CD4-positive, alpha-beta T cell treated with Interleukin-15 for 4 hours (primary cell): ENCODE results near the gene KCNE5.
"Not testable (repeated sequence)": the region's sequence is repeated elsewhere in the genome, so short reads cannot be mapped to it uniquely, and the experiment has no call there.

Experiments used
- DNase-seq: peaks from one replicate; pipeline ENCODE4 v3.0.0-alpha.2; 2020; ENCODE audit warnings: low spot score

Gene KCNE5

DNA sequence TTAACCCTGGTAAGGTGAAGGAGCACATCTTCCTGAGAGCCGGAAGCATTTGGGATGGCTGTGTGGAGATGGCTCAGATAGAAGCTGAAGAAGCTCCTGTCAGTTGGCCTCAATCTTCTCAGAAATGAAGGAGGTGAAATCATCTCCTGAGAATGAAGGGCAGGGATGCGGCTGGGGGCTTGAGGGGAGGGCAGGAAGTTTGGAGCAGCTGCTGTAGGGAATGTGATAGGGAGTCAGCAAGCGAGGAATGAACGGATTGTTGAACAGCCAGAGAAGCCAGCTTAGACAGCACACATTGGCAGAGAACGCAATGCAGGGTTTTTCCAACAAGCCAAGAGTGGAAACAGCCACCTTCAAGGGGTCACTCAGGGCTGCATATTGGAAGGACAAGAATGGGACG lies 10.0 kb downstream of the KCNE5 start:
- no peak for DNase-seq

DNA sequence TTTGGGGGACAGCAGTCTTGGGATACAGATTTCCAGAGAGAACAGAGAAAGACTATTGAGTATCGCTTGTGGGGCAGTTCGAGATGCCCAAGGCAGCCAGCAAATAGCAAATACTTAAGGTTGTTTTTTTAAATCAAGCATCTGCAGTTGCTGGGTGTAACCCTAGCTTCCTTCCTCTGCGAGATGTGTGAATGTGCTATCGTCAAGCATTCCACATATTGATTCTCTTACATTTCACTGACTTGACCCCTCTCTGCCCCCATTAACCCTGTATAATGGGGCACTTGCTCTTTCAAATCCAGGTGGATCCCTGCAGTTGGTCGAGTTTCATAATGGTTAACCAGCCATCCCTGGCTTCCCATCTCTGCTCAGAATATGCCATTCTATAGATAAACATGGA lies 23.5 kb downstream of the KCNE5 start:
- no peak for DNase-seq

DNA sequence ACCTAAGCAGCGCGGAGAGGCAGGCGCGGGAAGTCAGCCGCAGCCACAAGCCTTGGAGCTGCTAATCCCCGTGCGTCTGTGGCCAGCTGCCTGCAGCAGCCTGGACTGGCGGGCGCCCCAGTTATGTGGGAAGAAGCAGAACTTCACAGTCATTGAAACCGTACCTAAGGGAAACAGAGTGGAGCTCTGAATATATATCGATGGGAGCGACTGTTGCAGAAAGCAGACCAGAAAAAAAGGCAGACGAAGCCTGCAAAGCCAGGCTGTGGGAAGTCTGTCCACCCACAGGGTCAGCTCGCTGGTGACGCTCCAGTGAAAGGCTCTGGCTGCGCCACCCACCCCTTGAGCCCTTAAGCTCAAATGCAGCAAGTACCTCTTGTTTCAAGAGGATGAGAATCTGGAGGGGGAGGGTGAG lies 24.7 kb downstream of the KCNE5 start:
- DNase-seq = no peak

DNA sequence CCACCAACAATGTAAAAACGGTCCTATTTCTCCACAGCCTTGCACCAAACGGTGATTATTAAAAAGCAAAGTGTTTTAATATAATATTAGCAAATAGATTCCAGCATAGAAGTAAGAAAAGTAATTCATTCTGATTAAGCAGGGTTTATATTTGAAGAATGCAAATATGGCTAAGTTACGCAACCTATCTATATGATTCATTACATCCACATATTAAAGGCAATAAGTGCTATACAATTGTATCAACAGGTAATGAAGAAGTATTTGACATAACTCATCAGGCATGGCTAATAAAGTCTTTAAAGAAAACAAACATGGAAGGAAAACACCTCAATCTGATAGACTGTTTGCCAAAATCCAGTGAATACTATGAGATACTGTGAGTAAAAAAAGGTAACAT lies 29.0 kb downstream of the KCNE5 start:
- no peak for DNase-seq

DNA sequence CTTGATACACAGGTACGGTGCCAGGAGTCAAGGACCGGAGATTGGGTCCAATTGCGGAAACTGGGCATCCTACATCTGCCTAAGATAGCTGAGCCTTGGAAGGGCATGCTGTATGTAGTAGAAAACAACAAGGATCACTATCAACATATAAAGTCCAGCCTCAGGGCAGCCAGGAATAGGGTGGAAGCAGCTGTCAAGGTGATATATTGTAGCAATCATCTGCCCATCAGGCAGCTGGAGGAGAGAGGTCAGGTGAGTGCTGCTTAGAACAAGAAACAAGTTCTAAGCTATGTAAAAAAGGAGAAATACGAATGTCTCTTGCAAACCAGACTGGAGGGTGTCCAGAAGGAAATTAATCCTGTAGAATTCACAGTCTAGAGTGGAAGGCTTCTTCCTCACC lies 34.8 kb downstream of the KCNE5 start:
- no peak for DNase-seq

DNA sequence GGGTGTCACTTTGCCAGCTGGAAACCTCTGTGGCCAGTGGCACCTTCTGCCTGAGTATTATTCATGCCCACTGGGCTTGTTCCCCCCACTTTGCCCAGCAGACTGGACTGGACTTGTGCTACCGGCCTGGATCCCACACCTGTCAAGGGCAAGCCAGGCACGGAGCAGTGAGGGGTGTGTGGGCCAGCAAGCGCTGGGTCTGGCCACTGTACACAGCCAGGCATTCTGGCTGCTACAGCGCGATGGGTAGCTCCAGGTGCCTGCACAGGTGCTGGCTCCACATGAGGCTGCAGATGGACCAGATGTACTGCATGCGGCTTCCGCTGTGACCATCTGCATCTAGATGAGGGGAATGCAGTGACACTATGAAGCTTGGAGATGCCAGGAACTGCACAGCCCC lies 39.5 kb downstream of the KCNE5 start:
- no peak for DNase-seq

DNA sequence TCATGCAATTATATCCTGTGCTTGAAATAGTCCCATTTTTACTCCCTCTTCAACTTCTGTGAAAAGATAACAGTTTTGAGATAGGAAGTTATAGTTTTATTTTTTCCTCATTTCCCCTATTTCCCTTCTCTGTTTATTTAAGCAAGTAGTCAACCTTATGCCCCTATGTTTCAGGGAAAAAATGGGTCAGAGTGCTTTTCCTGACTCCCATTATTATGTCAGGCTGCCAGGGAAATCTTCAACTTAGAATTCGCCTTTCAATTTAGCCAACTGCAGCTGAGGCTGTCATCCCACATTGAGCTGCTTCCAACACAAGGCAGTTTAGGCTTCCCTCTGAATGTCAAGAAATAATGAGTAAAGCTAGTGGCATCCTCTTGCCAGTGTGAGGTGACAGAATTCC lies 46.1 kb downstream of the KCNE5 start:
- no peak for DNase-seq

DNA sequence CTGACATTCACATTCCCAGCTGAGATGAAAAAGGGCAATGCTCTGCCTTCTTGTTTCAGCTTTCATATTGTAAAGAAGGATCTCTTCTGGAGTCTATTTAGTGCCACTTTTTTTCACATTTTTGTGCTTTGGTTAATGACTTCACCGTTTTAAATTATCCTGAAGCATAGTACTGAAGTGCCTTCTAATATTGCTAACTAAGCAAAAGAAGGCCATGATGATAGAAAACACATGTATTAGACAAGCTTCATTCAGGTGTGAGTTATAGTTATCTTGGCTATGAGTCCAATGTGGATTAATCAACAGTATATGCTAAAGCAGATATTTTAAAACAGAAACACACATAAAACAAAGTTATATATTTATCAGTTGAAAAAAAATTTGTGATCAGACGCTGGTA lies 47.9 kb downstream of the KCNE5 start:
- DNase-seq = no peak

DNA sequence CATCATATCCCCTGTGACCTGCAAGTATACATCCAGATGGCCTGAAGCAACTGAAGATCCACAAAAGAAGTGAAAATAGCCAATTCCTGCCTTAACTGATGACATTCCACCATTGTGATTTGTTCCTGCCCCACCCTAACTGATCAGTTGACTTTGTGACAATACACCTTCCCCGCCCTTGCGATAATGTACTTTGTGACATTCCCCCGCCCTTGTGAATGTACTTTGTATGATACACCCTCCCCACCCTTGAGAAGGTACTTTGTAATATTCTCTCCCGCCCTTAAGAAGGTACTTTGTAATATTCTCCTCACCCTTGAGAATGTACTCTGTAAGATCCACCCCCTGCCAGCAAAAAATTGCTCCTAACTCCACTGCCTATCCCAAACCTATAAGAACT lies 48.9 kb downstream of the KCNE5 start:
- not testable (repeated sequence) for DNase-seq
